ENCODE data around the gene PNMA3.

GRCh38 chrX:153057281-153057680, 1.0 kb downstream of the PNMA3 start:
- TF ChIP-seq EZH2 (IDR thresholded peaks at IDR 0.05; ENCODE audit: borderline replicate concordance, control insufficient read depth, low read depth, low read length) (no peak), EP300 (IDR thresholded peaks at IDR 0.05; ENCODE audit: borderline replicate concordance in 1 of 2, control insufficient read depth in 1 of 2, low read depth in 2 of 2, low read length in 2 of 2) (no peak), CTCF (IDR thresholded peaks at IDR 0.05 in 2 of 3, conservative IDR thresholded peaks at IDR 0.05 in 1 of 3; ENCODE audit: control insufficient read depth in 2 of 3, extremely low read depth in 1 of 3, insufficient read depth in 1 of 3, low read depth in 3 of 3, low read length in 3 of 3) (no peak), SRF (IDR thresholded peaks at IDR 0.05; ENCODE audit: low read depth in 2 of 2, low read length in 2 of 2) (no peak), SMAD1 (IDR thresholded peaks at IDR 0.05; ENCODE audit: low read depth, partially characterized antibody) (no peak), CEBPB (IDR thresholded peaks at IDR 0.05; ENCODE audit: borderline replicate concordance in 1 of 2, low read depth in 2 of 2, low read length in 2 of 2) (no peak), RAD21 (IDR thresholded peaks at IDR 0.05; ENCODE audit: insufficient read depth, low read depth, low read length) (no peak)
